ENCODE results near the gene SAMD10. TPM values are rescaled to one million over a fixed set of nuclear protein-coding genes. Genes with fewer than 3 reads are reported as not detected.

The SAMD10 gene
- 1 to 10 TPM; 1.3 to 5.2 (median 3.1) TPM for total RNA-seq
- polyA plus RNA-seq: 1 to 10 TPM; 5.6 to 7.3 TPM

- Histone ChIP-seq H3K27me3 (no peaks in the 10 kb centered on the region), H3K9me3 (no peaks in the 10 kb centered on the region), H3K4me1 (peaks cover 11 to 20% (median 11%) of the 10 kb centered on the region in 3 donors), H3K4me3 (peak within 1 kb of the TSS; percentile 44 to 96 (median 66)), H3K36me3 (peaks cover 0 to 7% (median 3%) of the 10 kb centered on the region in 3 donors), H3K27ac (peak within 1 kb of the TSS; percentile 76 to 83 (median 80))
- intact Hi-C loops (cut with DNase I): loop anchor here in 1 of 3 donors (5.0 kb wide), 1 partner anchor 442 kb away; the partner anchor contains the start of gene PTK6
- FAIRE-seq (no peak), ATAC-seq (peak; percentile 16 to 37 (median 32)), DNase-seq (peak in 4 of 6 donors; percentile 54 to 88 (median 77))
- 3 to 4% methylated on average over 47 to 52 of the region's 52 CpGs for WGBS, 2 donors
- peak in 1 of 4 donors; percentile 23 for TF ChIP-seq CTCF (IDR thresholded peaks at IDR 0.05)
Observed at GRCh38 chr20:63979557-63980316, at the start of gene SAMD10. SAMD10 (minus strand) TSS chr20:63979642; CDS start chr20:63979467, 175 bp downstream.

- peaks cover 0 to 8% (median 0%) of the 10 kb centered on the region in 3 donors for H3K4me1 ChIP-seq
- no peak for TF ChIP-seq CTCF (IDR thresholded peaks at IDR 0.05)
- intact Hi-C loops (cut with DNase I): no loop called here
- FAIRE-seq (no peak), ATAC-seq (no peak), DNase-seq (no peak)
- H3K9me3 ChIP-seq: no peaks in the 10 kb centered on the region
- 91 to 92% methylated on average over 24 of the region's 24 CpGs for WGBS, 2 donors
- no peak overlapping the region for H3K27ac ChIP-seq
- H3K27me3 ChIP-seq: no peaks in the 10 kb centered on the region
- H3K4me3 ChIP-seq: no peak overlapping the region
- peaks cover 12 to 89% (median 53%) of the 10 kb centered on the region in 3 donors for H3K36me3 ChIP-seq
Observed at GRCh38 chr20:64027981-64028685, 48.7 kb upstream of the SAMD10 start.

GRCh38 chr20:64025826-64026412, 46.5 kb upstream of the SAMD10 start:
- FAIRE-seq (no peak), ATAC-seq (no peak), DNase-seq (no peak)
- Histone ChIP-seq H3K27ac (no peak overlapping the region), H3K27me3 (no peaks in the 10 kb centered on the region), H3K4me1 (peaks cover 0 to 8% (median 0%) of the 10 kb centered on the region in 3 donors), H3K9me3 (no peaks in the 10 kb centered on the region), H3K4me3 (no peak overlapping the region), H3K36me3 (peaks cover 12 to 85% (median 56%) of the 10 kb centered on the region in 3 donors)
- no peak for TF ChIP-seq CTCF (IDR thresholded peaks at IDR 0.05)
- intact Hi-C loops (cut with DNase I): no loop called here
- 96% methylated on average over 29 of the region's 29 CpGs for WGBS, 2 donors

GRCh38 chr20:64025101-64025825, 45.8 kb upstream of the SAMD10 start:
- intact Hi-C loops (cut with DNase I): no loop called here
- Histone ChIP-seq H3K27ac (no peak overlapping the region), H3K9me3 (no peaks in the 10 kb centered on the region), H3K4me1 (peaks cover 0 to 8% (median 0%) of the 10 kb centered on the region in 3 donors), H3K4me3 (no peak overlapping the region), H3K27me3 (no peaks in the 10 kb centered on the region), H3K36me3 (peaks cover 8 to 78% (median 50%) of the 10 kb centered on the region in 3 donors)
- DNase-seq: no peak
- FAIRE-seq: no peak
- no peak for TF ChIP-seq CTCF (IDR thresholded peaks at IDR 0.05)
- no peak for ATAC-seq
- 94 to 97% methylated on average over 18 of the region's 18 CpGs for whole genome bisulfite sequencing, 2 donors
